Transverse colon (tissue), 4 donors: ENCODE measurements around the gene ZBTB7A. TPM values are rescaled to one million over a fixed set of nuclear protein-coding genes. Genes with fewer than 3 reads are reported as not detected.

Experiments used
- DNase-seq: peaks from one replicate; pipeline ENCODE4 v3.0.0-alpha.2; 2019
- H3K27ac ChIP-seq, 4 donors: fragments of 200-600 bp; sonication (generic); 2 replicates each; pipeline ENCODE4 v1.5.1; 2016 to 2018; ENCODE audit warnings: inconsistent platforms in 4 of 4
- H3K27me3 ChIP-seq: fragments of 200-600 bp; sonication (generic); 2 replicates; pipeline ENCODE4 v1.5.1; 2017; ENCODE audit warnings: inconsistent platforms
- H3K36me3 ChIP-seq, 4 donors: fragments of 200-600 bp; sonication (generic); 2 replicates each; pipeline ENCODE4 v1.5.1; 2017 to 2019; ENCODE audit warnings: inconsistent platforms in 4 of 4
- H3K4me1 ChIP-seq, 4 donors: fragments of 200-600 bp; sonication (generic); 2 replicates each; pipeline ENCODE4 v1.5.1; 2017 to 2020; ENCODE audit warnings: inconsistent platforms in 4 of 4
- H3K4me3 ChIP-seq, 4 donors: fragments of 200-600 bp; sonication (generic); 1 replicate in 1 of 4; 2 replicates in 3 of 4; pipeline versions ENCODE4 v1.5.1 to v1.6.1; 2017 to 2019; ENCODE audit warnings: inconsistent platforms in 4 of 4
- H3K9me3 ChIP-seq, 2 donors: fragments of 200-600 bp; sonication (generic); 2 replicates each; pipeline ENCODE4 v1.5.1; 2017 to 2019; ENCODE audit warnings: inconsistent platforms in 2 of 2
- CTCF ChIP-seq, 5 experiments: fragments of 200-600 bp in 3 of 5; fragments of 450-650 bp in 2 of 5; sonication (generic) in 3 of 5; IDR thresholded peaks; 1 replicate in 2 of 5; 2 replicates in 3 of 5; pipeline ENCODE4 v1.5.1; 2016 to 2017; ENCODE audit warnings: antibody characterized with exemption in 5 of 5, inconsistent platforms in 3 of 5, mild to moderate bottlenecking in 2 of 5, moderate library complexity in 1 of 5
- EP300 ChIP-seq: sonication (generic); formaldehyde crosslinking; IDR thresholded peaks from one replicate; pipeline ENCODE4 v1.6.1; 2017; ENCODE audit warnings: antibody characterized with exemption, low read depth
- POLR2A ChIP-seq: fragments of 450-650 bp; IDR thresholded peaks from one replicate; pipeline ENCODE4 v1.6.1; 2016; ENCODE audit warnings: antibody characterized with exemption, mild to moderate bottlenecking, moderate library complexity
- POLR2AphosphoS5 ChIP-seq, 3 donors: sonication (generic); formaldehyde crosslinking; IDR thresholded peaks; one replicate each; pipeline ENCODE4 v1.6.1; 2016; ENCODE audit warnings: antibody characterized with exemption in 3 of 3
- WGBS, 2 donors: methylation state at CpG; one replicate each; pipeline ENCODE4 v1.1.5; 2018; ENCODE audit warnings: low coverage in 1 of 2; 5-methylcytosine and 5-hydroxymethylcytosine counted together
- in situ Hi-C, 4 donors: fragments of 200-750 bp; cut with MboI; loops; one replicate each; pipeline versions ENCODE4 v1.15.0 to v1.15.1; 2017; ENCODE audit warnings: low sequenced_read_pairs in 3 of 4, low pct_ligation_motif_present in 1 of 4, low pct_unique_long_range_greater_than_20kb in 1 of 4
- intact Hi-C: fragments of 100-400 bp; cut with DNase I; formaldehyde crosslinking; loops from one replicate; pipeline ENCODE4 v1.15.1; 2023; ENCODE audit warnings: low total_unique reads
- total RNA-seq, 4 donors: library from RNA; depleted of rRNA; stranded (reverse); fragments of >200 nt; gene quantifications; one replicate each; pipeline ENCODE4 v1.1.0, GENCODE V29; 2016

The ZBTB7A gene
- total RNA-seq, 4 donors from 2014 or later: 101 to 224 (median 141) TPM

- Histone ChIP-seq H3K4me1 (peaks cover 14 to 63% (median 34%) of the 10 kb centered on the region in 4 donors), H3K27ac (no peak overlapping the region), H3K27me3 (no peaks in the 10 kb centered on the region), H3K36me3 (peaks cover 0 to 22% (median 11%) of the 10 kb centered on the region in 4 donors), H3K4me3 (no peak overlapping the region), H3K9me3 (no peaks in the 10 kb centered on the region)
- TF ChIP-seq POLR2A: no peak
- TF ChIP-seq CTCF (IDR thresholded peaks at IDR 0.05): no peak
- TF ChIP-seq POLR2AphosphoS5 (IDR thresholded peaks at IDR 0.05): no peak
- no peak for TF ChIP-seq EP300
- DNase-seq: no peak
- in situ Hi-C loops: no loop called here
- 74 to 88% methylated on average over 4 to 33 of the region's 33 CpGs for WGBS, 2 donors
- intact Hi-C loops: no loop called here
These were observed 19.6 kb downstream of the ZBTB7A start for GRCh38 chr19:4046946-4047683.

- TF ChIP-seq CTCF (IDR thresholded peaks at IDR 0.05): no peak
- no peak for TF ChIP-seq EP300
- no peak for TF ChIP-seq POLR2A
- TF ChIP-seq POLR2AphosphoS5 (IDR thresholded peaks at IDR 0.05): no peak
- no peak overlapping the region for H3K4me3 ChIP-seq
- 83 to 87% methylated on average over 2 to 7 of the region's 7 CpGs for WGBS, 2 donors
- DNase-seq: no peak
- in situ Hi-C loops: no loop called here
- intact Hi-C loops: no loop called here
- no peak overlapping the region for H3K27ac ChIP-seq
- peaks cover 12 to 55% (median 26%) of the 10 kb centered on the region in 4 donors for H3K4me1 ChIP-seq
- H3K36me3 ChIP-seq: peaks cover 0 to 22% (median 11%) of the 10 kb centered on the region in 4 donors
- H3K9me3 ChIP-seq: no peaks in the 10 kb centered on the region
- H3K27me3 ChIP-seq: no peaks in the 10 kb centered on the region
These were observed 20.4 kb downstream of the ZBTB7A start for GRCh38 chr19:4046362-4046691.

- TF ChIP-seq POLR2A (no peak), POLR2AphosphoS5 (IDR thresholded peaks at IDR 0.05) (no peak), EP300 (no peak), CTCF (IDR thresholded peaks at IDR 0.05) (no peak)
These were observed 20.9 kb downstream of the ZBTB7A start for GRCh38 chr19:4045597-4046361.

GRCh38 chr19:4044990-4045465 is 21.7 kb downstream of the ZBTB7A start:
- H3K27ac ChIP-seq: peak overlapping the region in 1 of 4 donors; percentile 13
- no peaks in the 10 kb centered on the region for H3K9me3 ChIP-seq
- DNase-seq: no peak
- H3K36me3 ChIP-seq: peaks cover 0 to 22% (median 11%) of the 10 kb centered on the region in 4 donors
- TF ChIP-seq EP300 (no peak), POLR2AphosphoS5 (IDR thresholded peaks at IDR 0.05) (no peak), POLR2A (no peak), CTCF (IDR thresholded peaks at IDR 0.05) (no peak)
- intact Hi-C loops (no loop called here), in situ Hi-C loops (no loop called here)
- no peaks in the 10 kb centered on the region for H3K27me3 ChIP-seq
- peaks cover 10 to 45% (median 19%) of the 10 kb centered on the region in 4 donors for H3K4me1 ChIP-seq
- WGBS, 2 donors: 76 to 92% methylated on average over 7 to 21 of the region's 21 CpGs
- no peak overlapping the region for H3K4me3 ChIP-seq

More at GRCh38 chr19:4045597-4046361, 20.9 kb downstream of the ZBTB7A start:
- 86 to 88% methylated on average over 8 to 32 of the region's 32 CpGs for WGBS, 2 donors
- no peak for DNase-seq
- Histone ChIP-seq H3K36me3 (peaks cover 0 to 22% (median 11%) of the 10 kb centered on the region in 4 donors), H3K4me3 (no peak overlapping the region), H3K4me1 (peaks cover 12 to 53% (median 23%) of the 10 kb centered on the region in 4 donors), H3K27ac (no peak overlapping the region), H3K9me3 (no peaks in the 10 kb centered on the region), H3K27me3 (no peaks in the 10 kb centered on the region)
- intact Hi-C loops (no loop called here), in situ Hi-C loops (no loop called here)
